HG03045 (cell line): ENCODE results near the gene FLT3.
"Not testable (repeated sequence)": the region's sequence is repeated elsewhere in the genome, so short reads cannot be mapped to it uniquely, and the experiment has no call there.

Experiments used
- ATAC-seq: cut with Tn5 transposase; IDR thresholded peaks from one replicate; pipeline ENCODE4 v1.9.1; 2021; ENCODE audit warnings: mild to moderate bottlenecking, moderate library complexity; ENCODE audit not compliant: unreplicated experiment

FLT3 gene

GRCh38 chr13:28005016-28005415, 95.4 kb downstream of the FLT3 start:
- ATAC-seq, result not testable (repeated sequence)

GRCh38 chr13:28002886-28003698, 97.3 kb downstream of the FLT3 start:
- ATAC-seq, result no peak

- ATAC-seq, result no peak
These were observed 98.4 kb downstream of the FLT3 start for GRCh38 chr13:28001837-28002473.

- no peak for ATAC-seq
These were observed 99.3 kb downstream of the FLT3 start for GRCh38 chr13:28001049-28001448.

- ATAC-seq, result no peak
These were observed 99.8 kb downstream of the FLT3 start for GRCh38 chr13:28000567-28000966.

- no peak for ATAC-seq
These were observed 102.4 kb downstream of the FLT3 start for GRCh38 chr13:27997904-27998522.

- ATAC-seq, result no peak
These were observed 108.5 kb downstream of the FLT3 start for GRCh38 chr13:27991881-27992280.

- no peak for ATAC-seq
These were observed 111.9 kb downstream of the FLT3 start, which contains the start of gene URAD for GRCh38 chr13:27988520-27988919. URAD (minus strand) TSS chr13:27988693; CDS start chr13:27988637, 56 bp downstream.

GRCh38 chr13:27985600-27985999, 114.8 kb downstream of the FLT3 start:
- ATAC-seq, result no peak

- no peak for ATAC-seq
These were observed 118.0 kb downstream of the FLT3 start for GRCh38 chr13:27982361-27982760.

GRCh38 chr13:27981006-27981708, 119.2 kb downstream of the FLT3 start:
- no peak for ATAC-seq

- ATAC-seq, result no peak
These were observed 119.9 kb downstream of the FLT3 start for GRCh38 chr13:27980280-27980998.

GRCh38 chr13:27979765-27980279, 120.6 kb downstream of the FLT3 start:
- ATAC-seq, result no peak

GRCh38 chr13:27979001-27979643, 121.3 kb downstream of the FLT3 start:
- no peak for ATAC-seq

GRCh38 chr13:27978301-27978968, 121.9 kb downstream of the FLT3 start:
- ATAC-seq, result no peak

- ATAC-seq, result no peak
These were observed 122.7 kb downstream of the FLT3 start for GRCh38 chr13:27977476-27978300.

GRCh38 chr13:27976362-27977091, 123.8 kb downstream of the FLT3 start:
- ATAC-seq, result no peak
